MG63 (cell line): ENCODE data around the gene NCKAP5L. TPM values are rescaled to one million over a fixed set of nuclear protein-coding genes. Genes with fewer than 3 reads are reported as not detected.

Source experiments
- DNase-seq: peaks from one replicate; pipeline ENCODE4 v3.0.0-alpha.2; 2020
- H3K27me3 ChIP-seq: fragments of 250-450 bp; sonication (Bioruptor Pico); 2 replicates; pipeline ENCODE4 v1.5.1; 2020; ENCODE audit warnings: mild to moderate bottlenecking, moderate library complexity
- H3K36me3 ChIP-seq: fragments of 250-450 bp; sonication (Bioruptor Pico); 2 replicates; pipeline ENCODE4 v1.5.1; 2020; ENCODE audit warnings: mild to moderate bottlenecking, moderate library complexity
- H3K4me3 ChIP-seq: fragments of 250-450 bp; sonication (Bioruptor Pico); 2 replicates; pipeline ENCODE4 v1.5.1; 2020; ENCODE audit warnings: mild to moderate bottlenecking, moderate library complexity
- H3K9me3 ChIP-seq: fragments of 250-450 bp; sonication (Bioruptor Pico); 2 replicates; pipeline ENCODE4 v1.5.1; 2020; ENCODE audit warnings: mild to moderate bottlenecking, moderate library complexity
- total RNA-seq: library from RNA; depleted of rRNA; stranded (reverse); fragments of >200 nt; shearing (Covaris generic); gene quantifications from 2 replicates; pipeline ENCODE4 v1.2.3, GENCODE V29; 2014; ENCODE audit warnings: low replicate concordance

NCKAP5L gene
- total RNA-seq, 1 experiment from 2014 or later: 8.8 TPM

DNA sequence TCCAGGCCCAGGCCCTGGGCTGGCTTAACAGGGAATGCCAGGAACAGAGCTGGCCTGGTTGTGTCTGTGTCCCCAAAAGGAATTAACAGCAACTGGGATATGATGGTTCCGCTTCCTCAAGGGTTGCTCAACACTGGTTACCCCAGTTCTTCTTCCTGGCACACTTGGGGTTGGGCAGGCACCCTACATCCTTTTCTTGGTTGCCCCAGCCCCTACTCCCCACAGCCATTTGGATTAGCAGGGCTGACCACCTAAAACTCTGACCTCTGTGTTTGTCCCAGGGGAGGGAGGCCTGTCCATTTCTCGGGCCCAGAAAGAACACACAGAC, 30.8 kb downstream of the NCKAP5L start:
- no peak overlapping the region for H3K4me3 ChIP-seq
- DNase-seq: no peak
- no peaks in the 10 kb centered on the region for H3K9me3 ChIP-seq
- H3K36me3 ChIP-seq: peaks cover 3% of the 10 kb centered on the region; the same call in 1 of the 2 replicates
- H3K27me3 ChIP-seq: no peaks in the 10 kb centered on the region

DNA sequence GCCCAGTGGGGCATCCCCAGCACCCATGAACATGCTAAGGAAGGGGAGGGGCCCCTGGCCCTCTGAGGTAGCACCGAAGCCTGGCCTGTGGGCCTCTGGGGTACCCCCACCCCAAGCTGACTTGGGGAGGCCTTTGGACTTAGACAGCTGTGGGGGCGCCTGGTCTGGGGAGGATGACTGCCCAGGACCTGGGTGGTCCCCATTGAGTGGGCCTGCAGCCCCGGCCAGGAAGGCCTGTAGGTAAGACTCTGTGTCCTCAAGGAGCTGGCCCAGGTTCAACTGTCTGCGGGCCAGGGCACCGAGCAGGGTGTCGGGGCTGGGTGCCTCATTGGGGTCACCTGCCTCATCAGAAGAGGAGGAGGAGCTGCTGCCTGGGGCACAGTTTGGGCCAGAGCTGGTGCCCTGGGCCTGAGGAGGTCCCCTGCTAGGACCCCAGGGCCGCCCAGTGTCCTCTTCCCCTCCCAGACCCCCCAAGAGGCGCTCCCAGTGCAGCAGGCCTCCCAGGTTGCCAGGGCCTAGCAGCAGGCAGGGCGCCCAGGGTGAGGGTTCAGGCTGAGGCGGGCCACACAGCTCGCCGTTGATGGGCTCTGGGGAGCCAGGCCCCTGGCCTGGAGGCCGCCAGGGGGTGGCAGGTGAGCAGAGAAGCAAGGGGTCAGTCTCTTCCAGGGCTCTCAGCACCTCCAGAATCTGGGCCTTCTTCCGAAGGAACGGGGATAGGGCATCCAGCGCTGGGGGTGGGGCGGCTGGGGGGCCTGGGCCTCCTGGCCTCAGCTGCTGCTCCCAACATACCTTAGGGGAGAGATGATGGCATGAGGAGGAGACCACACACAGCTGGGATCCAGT, 31.4 kb downstream of the NCKAP5L start:
- no peak for DNase-seq
- Histone ChIP-seq H3K27me3 (no peaks in the 10 kb centered on the region), H3K4me3 (no peak overlapping the region), H3K9me3 (no peaks in the 10 kb centered on the region), H3K36me3 (peaks cover 3% of the 10 kb centered on the region; the same call in 1 of the 2 replicates)

DNA sequence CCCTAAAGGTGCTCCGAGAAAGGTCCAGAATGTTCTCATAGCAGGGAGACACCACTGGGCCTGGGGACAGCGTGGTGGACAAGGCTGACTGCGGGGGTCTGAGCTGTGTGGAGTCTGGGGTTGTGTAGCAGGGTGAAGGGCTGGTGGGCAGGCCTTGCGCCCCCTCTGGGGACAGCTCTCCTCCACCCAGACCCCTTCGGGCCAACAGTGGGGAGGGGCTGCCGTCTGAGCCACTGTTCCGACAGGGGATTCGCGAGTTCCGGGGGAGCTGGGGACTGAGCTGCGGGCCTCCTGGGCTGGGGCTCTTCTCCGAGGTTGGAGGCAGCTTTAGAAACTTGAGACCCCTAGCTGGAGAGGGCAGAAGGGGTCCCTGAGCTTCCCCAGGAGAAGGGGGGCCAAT, 32.1 kb downstream of the NCKAP5L start:
- Histone ChIP-seq H3K36me3 (peaks cover 3% of the 10 kb centered on the region; the same call in 1 of the 2 replicates), H3K4me3 (no peak overlapping the region), H3K9me3 (no peaks in the 10 kb centered on the region), H3K27me3 (no peaks in the 10 kb centered on the region)
- no peak for DNase-seq

DNA sequence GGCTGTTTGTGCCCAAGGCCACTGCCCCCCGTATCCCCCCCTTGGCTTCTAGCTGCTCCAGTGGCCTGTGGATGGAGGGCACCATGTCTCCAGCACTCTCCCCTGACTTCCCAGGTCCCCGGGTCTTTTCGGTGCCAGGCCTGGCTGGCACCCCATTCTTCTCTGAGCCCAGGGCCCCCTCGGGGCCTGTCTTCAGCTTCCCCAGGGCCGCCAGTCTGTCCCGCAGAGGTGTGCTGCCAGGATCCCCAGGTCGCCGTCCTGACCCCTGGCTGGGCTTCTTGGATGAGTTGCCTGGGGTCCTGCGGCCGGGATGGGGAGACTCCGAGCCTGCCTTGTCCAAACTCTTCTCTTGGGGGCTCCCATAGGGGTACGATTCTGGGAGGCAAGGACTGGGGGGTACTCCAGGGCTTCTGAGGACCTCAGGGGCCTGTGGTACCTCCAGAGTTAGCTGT, 32.5 kb downstream of the NCKAP5L start:
- Histone ChIP-seq H3K36me3 (0 out of 2 replicates have a peak, but pooled peaks cover 3% of the 10 kb centered on the region), H3K4me3 (no peak overlapping the region), H3K27me3 (no peaks in the 10 kb centered on the region), H3K9me3 (no peaks in the 10 kb centered on the region)
- DNase-seq: no peak

DNA sequence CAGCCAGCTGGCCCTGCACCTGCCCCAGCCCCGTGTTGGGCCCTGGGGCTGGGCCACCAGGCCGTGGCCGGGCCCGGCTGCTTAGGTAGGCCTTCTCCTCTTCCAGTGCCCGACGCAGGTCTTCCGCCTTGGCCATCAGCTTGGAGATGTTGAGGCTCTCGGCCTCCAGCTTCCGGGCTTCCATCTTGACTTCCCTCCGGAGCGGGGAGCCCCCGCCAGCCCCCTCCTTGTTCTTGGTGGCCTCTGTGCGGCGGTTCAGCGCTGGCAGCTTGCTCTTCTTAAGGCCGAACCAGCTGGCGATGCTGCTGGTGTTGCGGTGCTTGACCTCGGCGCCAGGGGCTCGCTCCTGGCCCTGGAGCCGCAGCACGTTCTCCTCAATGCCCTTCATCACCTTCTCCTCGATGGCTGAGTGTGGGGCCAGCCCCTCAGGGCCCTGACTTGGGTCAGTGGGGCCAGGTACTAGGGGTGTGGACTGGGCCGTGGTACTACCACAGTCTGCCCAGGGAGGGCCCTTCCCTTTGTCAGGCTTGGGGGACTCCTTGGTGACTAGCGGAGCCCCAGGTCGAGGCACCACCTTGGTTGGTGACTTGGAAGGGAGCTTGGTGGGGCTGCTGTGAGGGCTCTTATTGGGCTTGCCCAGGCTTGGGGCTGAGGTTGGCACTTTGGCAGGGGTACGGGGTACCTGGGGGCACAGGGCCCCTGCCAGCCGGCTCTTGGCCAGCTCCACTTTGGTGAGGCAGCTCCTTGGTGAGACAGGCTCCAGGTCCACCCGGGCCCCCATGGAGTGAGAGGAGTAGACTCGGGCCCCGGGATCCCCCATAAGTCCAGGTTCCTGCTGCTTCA, 33.2 kb downstream of the NCKAP5L start:
- Histone ChIP-seq H3K36me3 (0 out of 2 replicates have a peak, but pooled peaks cover 3% of the 10 kb centered on the region), H3K9me3 (no peaks in the 10 kb centered on the region), H3K4me3 (no peak overlapping the region), H3K27me3 (no peaks in the 10 kb centered on the region)
- DNase-seq: no peak

DNA sequence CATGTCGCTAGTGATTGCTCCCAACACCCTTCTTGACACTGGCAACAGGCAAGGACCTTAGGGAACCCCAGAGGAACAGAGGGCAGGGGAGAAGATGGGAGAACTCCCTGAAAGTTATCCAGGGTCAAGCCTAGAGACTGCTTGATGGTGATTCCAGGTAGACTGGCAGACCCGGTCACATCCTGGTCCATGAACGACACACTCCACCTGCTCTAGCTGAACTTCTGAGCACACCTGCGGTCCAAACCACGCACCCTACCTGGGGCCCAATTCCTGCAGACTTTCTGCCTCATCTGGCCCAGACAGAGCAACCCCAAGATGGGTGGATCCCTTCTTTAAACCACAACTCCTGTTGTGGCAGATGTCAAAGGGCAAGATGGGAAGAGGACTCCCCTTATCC, 34.2 kb downstream of the NCKAP5L start:
- Histone ChIP-seq H3K4me3 (no peak overlapping the region), H3K36me3 (0 out of 2 replicates have a peak, but pooled peaks cover 3% of the 10 kb centered on the region), H3K27me3 (no peaks in the 10 kb centered on the region), H3K9me3 (no peaks in the 10 kb centered on the region)
- DNase-seq: no peak

DNA sequence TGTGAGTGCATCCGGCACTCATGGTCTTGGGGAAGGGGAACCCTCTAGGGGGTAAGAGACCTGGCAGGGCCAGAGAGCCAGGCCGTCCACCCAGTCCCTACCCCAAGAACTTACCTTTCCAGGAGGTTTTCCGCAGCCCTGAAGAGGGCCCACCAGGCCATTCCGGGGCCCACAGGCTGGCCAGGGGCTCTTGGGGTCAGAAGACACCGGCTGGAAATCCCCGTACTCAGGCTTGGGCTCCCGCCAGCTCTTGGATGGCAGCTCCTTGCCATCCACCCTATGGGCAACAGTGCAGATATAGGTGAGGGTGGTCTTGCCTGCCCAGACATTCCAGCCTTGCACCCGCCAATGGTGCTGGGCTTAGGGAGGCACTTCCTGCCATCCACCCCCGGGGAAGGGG, 34.6 kb downstream of the NCKAP5L start:
- 0 out of 2 replicates have a peak, but pooled peaks cover 3% of the 10 kb centered on the region for H3K36me3 ChIP-seq
- no peaks in the 10 kb centered on the region for H3K9me3 ChIP-seq
- H3K4me3 ChIP-seq: no peak overlapping the region
- no peak for DNase-seq
- no peaks in the 10 kb centered on the region for H3K27me3 ChIP-seq

DNA sequence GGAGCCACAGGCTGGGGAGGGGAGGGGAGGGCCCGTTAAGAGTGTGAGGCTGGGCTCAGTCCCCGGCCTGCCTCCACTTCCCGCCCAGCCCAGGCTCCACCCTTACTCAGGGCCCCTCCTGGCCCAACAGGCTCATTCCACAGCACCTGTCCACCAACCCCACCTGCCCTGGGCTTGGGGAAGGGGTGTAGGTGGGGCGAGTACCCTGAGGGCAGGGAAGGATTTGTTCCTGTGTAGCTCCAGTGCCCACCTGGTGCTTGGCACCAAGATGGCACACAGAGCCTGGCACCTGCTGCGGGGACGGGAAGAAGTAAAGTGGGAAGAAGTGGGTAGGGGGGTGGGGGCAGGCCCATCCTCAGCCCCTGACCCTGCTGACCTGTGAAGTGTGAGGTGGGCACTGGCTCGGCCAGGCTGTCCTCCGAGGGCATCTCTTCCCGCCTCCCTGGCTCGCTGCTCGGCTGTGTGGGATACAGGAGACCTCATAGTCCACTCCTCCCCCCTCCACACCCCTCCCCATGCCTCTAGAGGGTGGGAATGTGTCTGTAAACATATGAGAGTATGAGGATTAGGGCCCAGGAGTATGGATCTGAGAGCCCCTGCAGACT, 35.1 kb downstream of the NCKAP5L start:
- H3K27me3 ChIP-seq: no peaks in the 10 kb centered on the region
- H3K4me3 ChIP-seq: no peak overlapping the region
- no peak for DNase-seq
- 0 out of 2 replicates have a peak, but pooled peaks cover 3% of the 10 kb centered on the region for H3K36me3 ChIP-seq
- no peaks in the 10 kb centered on the region for H3K9me3 ChIP-seq

DNA sequence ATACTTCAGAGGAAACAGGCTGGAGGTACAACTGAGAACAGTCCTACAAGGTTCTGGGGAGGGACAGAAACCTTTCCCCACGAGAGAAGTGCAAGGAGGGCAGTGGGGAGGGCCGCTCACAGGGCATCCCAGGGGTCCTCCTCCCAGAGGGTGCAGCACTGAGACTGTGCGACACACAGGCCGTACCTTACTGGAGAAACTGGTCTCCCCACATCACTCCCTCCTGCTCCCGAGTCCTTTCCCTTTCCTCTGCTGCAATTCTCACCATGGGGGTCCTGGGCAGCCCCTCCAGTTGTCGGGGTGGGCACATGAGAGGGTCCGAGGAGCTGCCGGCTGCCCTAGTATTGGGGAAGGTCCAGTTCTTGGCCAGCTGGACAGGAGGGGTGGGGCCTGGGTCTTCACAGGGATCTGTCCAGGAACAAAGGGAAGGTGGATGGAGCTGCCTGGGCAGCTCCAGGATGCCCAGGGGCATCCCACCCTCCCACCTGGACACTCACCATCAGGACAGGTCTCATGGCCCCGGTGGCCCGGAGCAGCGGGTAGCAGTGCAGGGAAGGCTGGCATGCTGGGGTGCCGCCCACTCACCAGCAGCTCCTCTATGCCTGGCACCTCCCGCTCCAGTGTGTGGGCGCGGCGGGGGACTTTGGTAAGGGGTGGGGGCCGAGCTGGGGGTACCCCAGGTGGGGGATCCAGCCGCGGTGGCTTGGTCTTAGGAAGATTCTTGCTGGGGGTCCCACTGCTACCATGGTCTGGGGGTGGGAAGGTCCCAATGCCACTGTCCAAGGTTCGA, 35.8 kb downstream of the NCKAP5L start:
- no peak for DNase-seq
- Histone ChIP-seq H3K27me3 (no peaks in the 10 kb centered on the region), H3K36me3 (no peaks in the 10 kb centered on the region), H3K9me3 (no peaks in the 10 kb centered on the region), H3K4me3 (no peak overlapping the region)

DNA sequence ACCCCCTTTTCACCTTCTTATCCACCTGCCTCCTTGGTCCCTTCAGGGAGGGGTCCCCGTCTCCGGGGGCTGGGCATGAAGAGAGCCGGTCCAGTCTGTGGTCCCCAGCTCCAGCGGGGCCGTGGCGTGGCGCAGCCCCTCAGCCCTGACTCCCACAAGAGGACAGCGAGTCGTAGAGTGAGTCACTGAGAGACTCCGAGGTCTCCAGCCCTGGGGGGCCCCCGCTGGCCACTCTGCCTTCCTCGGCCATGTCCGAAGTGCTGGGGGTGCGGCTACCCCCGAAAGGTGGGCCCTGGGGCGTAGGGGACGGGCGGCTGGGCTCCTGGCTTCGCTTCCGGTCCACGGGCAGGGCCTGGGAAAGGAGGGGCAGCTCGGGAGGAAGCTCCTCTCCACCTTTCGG, 36.5 kb downstream of the NCKAP5L start:
- Histone ChIP-seq H3K4me3 (no peak overlapping the region), H3K27me3 (no peaks in the 10 kb centered on the region), H3K36me3 (no peaks in the 10 kb centered on the region), H3K9me3 (no peaks in the 10 kb centered on the region)
- DNase-seq: no peak

DNA sequence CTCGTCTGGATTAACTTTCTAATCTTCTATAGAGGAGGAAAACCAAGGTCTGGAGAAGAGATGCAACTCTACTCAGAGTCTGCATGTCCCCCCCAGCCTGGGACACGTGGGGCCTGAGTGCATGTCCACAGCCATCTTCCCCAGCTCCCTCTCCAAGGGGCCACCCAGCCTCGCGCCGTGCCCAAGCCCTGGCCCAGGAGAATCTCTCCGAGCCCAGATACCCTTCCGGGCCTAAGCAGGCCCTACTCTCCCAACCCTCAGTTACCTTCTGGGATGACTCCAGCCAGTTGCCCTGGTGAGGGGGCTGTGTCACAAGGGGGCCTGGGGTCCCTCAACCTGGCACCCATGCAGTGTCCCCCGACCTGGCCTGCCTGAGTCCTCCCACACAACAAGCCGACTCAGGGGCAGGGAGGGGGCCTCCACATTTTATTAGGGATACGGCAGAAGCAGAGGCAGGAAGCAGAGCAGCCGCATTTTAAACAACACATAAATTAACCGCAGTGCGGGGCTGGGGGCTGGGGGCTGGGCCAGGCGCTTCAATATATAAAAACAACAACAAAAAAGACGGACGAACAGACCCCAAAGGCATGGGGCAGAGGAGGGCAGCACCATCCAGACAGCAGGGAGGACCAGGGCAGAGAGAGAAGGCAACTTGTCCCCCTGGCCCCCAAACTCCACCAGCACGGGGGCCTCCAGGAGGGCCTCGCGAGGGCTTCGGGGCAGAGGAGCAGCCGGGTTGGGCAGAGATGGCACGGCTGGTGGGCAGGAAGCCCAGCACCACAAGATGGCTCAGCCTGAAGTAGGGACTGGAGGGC, 37.3 kb downstream of the NCKAP5L start:
- Histone ChIP-seq H3K36me3 (no peaks in the 10 kb centered on the region), H3K4me3 (no peak overlapping the region), H3K27me3 (no peaks in the 10 kb centered on the region), H3K9me3 (no peaks in the 10 kb centered on the region)
- no peak for DNase-seq

DNA sequence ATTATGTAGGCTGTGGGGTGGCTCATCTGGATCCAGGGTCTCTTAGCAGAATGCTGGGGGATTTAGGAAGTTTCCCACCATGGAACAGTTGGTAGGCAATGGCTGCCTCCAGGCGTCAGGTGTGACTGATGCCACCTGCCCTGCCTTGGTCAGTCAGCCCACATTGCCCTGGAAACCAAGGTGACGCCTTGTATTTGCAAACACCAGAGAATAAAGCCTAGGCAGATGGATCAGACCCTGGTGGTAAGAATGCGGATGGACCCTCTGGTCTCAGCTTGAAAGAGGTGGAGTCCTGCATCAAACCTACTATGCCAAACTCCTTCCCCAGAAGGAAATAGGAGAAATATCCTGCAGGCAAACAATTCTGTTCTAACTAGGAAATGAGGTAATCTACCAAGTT, 38.2 kb downstream of the NCKAP5L start:
- no peak overlapping the region for H3K4me3 ChIP-seq
- no peak for DNase-seq
- H3K9me3 ChIP-seq: no peaks in the 10 kb centered on the region
- no peaks in the 10 kb centered on the region for H3K36me3 ChIP-seq
- no peaks in the 10 kb centered on the region for H3K27me3 ChIP-seq

DNA sequence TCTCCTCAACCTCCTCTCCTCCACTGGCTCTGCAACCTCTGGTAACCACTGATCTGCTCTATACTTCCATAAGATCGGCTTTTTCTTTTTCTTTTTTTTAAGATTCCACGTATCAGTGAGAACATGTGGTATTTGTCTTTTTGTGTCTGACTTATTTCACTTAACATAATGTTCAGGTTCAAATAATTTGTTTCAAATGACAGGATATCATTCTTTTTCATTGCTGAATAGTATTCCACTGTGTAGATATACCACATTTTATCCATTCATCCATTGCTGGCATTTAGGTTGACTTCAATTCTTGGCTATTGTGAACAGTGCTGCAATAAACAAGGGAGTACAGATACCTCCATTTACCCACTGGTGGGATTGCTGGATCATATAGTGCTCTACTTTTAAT, 40.5 kb downstream of the NCKAP5L start:
- Histone ChIP-seq H3K36me3 (no peaks in the 10 kb centered on the region), H3K9me3 (no peaks in the 10 kb centered on the region), H3K4me3 (no peak overlapping the region), H3K27me3 (no peaks in the 10 kb centered on the region)
- no peak for DNase-seq

DNA sequence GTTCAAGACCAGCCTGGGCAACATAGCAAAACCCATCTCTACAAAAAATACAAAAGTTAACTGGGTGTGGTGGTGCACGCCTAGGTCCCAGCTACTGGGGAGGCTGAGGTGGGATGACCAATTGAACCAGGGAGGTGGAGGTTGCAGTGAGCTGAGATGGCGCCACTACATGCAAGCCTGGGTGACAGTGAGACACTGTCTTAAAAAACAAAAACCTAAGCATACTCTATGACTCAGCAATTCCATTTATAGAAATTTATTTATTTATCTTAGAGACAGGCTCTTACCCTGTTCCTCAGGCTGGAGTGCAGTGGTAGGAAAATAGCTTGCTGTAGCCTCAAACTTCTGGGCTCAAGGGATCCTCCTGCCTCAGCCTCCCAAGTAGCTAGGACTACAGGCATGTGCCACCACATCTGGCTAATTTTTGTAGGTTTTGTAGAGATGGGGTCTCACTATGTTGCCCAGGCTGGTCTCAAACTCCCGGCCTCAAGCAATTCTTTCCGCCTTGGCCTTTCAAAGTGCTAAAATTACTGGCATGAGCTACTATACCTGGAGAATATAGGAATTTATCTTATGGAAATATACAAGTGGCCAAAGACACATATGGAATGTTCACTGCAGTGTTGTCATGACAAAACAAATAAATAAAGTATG, 43.3 kb downstream of the NCKAP5L start:
- DNase-seq: no peak

DNA sequence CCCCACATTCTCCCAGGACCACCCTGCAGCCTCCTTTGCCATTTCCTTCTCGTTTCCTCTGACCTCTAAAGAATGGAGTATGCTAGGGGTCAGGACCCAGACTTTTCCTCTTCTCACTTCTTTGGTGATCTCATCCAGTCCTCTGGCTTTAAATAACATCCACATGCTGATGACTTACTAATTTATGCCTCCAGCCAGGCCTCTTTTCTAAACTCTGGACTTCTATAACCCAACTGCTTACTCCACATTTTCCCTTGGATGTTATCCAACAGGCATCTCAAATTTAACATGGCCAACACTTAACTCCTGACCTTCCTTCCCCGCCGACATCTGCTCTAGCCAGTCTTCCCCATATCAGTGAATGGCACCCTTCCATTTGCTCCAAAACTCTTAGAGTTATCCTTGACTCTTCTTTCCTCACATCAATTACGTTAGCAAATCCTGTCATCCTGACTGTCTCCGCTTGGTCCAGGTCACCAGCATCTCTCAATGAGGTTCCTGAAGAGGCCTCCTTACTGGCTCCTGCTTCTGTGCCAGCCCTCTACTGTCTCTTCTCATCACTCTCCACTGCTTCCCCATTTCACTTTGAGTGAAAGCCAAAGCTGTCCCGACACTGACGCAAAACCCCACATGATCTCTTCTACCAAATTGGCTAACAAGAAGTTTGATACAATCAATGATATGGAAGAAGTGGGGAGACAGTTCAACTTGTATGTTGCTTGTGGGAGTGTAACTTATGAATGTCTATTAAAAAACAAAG, 44.1 kb downstream of the NCKAP5L start:
- no peak overlapping the region for H3K4me3 ChIP-seq
- H3K9me3 ChIP-seq: no peaks in the 10 kb centered on the region
- DNase-seq: no peak
- H3K36me3 ChIP-seq: no peaks in the 10 kb centered on the region
- H3K27me3 ChIP-seq: no peaks in the 10 kb centered on the region

More for the DNA sequence above, 43.3 kb downstream of the NCKAP5L start:
- Histone ChIP-seq H3K36me3 (no peaks in the 10 kb centered on the region), H3K4me3 (no peak overlapping the region), H3K9me3 (no peaks in the 10 kb centered on the region), H3K27me3 (no peaks in the 10 kb centered on the region)
